ENCODE measurements around the gene CCDC92.

GRCh38 chr12:123971770-123972456, 718 bp downstream of the CCDC92 start:
- TF ChIP-seq GATA3 (IDR thresholded peaks at IDR 0.05; ENCODE audit: low read depth, low read length) (no peak), GATA2 (IDR thresholded peaks at IDR 0.05; ENCODE audit: low read depth, low read length) (no peak)

Measured in SH-SY5Y (cell line).